Measurements from ENCODE around the gene LGALS1. TPM values are rescaled to one million over a fixed set of nuclear protein-coding genes. Genes with fewer than 3 reads are reported as not detected.

The LGALS1 gene
- total RNA-seq, 1 experiment from 2014 or later: 3.2 TPM

DNA sequence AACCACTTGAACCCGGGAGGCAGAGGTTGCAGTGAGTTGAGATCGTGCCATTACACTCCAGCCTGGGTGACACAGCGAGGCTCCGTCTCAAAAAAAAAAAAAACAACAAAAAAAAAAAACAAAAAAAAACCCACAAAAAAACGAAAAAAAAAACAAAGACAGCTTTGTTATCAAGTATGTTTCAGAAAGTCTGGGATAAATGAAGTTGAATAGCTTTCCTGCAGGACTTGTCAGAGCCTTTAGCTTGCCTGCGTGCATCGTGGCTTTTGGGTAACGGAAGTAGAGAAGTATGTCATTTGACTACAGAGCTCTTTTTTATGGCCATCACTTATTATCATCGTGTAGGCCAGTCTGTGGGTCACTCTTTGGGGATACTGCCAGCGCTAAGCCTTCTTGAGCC lies 36.1 kb downstream of the LGALS1 start:
- H3K9me3 Mint-ChIP-seq (ENCODE audit: unreplicated experiment): no peaks in the 10 kb centered on the region

GRCh38 chr22:37713761-37714160 lies 38.3 kb downstream of the LGALS1 start:
- CTCF ChIA-PET: no interaction called here
- Mint-ChIP-seq H3K4me3 (ENCODE audit: unreplicated experiment) (no peak overlapping the region), H3K9me3 (ENCODE audit: unreplicated experiment) (no peaks in the 10 kb centered on the region), H3K4me1 (ENCODE audit: low read depth, unreplicated experiment) (no peaks in the 10 kb centered on the region), H3K36me3 (ENCODE audit: insufficient read depth, unreplicated experiment) (no peaks in the 10 kb centered on the region), H3K27me3 (ENCODE audit: insufficient read depth, unreplicated experiment) (no peaks in the 10 kb centered on the region), H3K27ac (ENCODE audit: unreplicated experiment) (no peak overlapping the region)
- Histone ChIP-seq H3K27me3 (replicated peaks; ENCODE audit: control insufficient read depth, insufficient read depth, low read length) (no peaks in the 10 kb centered on the region), H3K36me3 (ENCODE audit: control insufficient read depth, insufficient read depth, low read length) (no peaks in the 10 kb centered on the region), H3K4me3 (ENCODE audit: low read depth, low read length) (no peak overlapping the region), H3K9me3 (no peaks in the 10 kb centered on the region), H3K4me1 (no peaks in the 10 kb centered on the region)
- TF ChIP-seq CTCF (IDR thresholded peaks at IDR 0.05; ENCODE audit: insufficient read depth in 1 of 2, low read depth in 1 of 2, low read length in 1 of 2, severe bottlenecking in 1 of 2, unreplicated experiment in 1 of 2): no peak
- intact Hi-C loops (cut with micrococcal nuclease; ENCODE audit: unreplicated experiment): no loop called here
- no peak for DNase-seq
- no TSS peak for BruUV-seq (replicated peaks)
- POLR2A ChIA-PET: no interaction called here

More for the DNA sequence above, 36.1 kb downstream of the LGALS1 start:
- intact Hi-C loops (cut with micrococcal nuclease; ENCODE audit: unreplicated experiment): no loop called here
- H3K27ac Mint-ChIP-seq (ENCODE audit: unreplicated experiment): no peak overlapping the region
- no peaks in the 10 kb centered on the region for H3K4me1 Mint-ChIP-seq (ENCODE audit: low read depth, unreplicated experiment)
- H3K27me3 Mint-ChIP-seq (ENCODE audit: insufficient read depth, unreplicated experiment): no peaks in the 10 kb centered on the region
- H3K27me3 ChIP-seq (replicated peaks; ENCODE audit: control insufficient read depth, insufficient read depth, low read length): no peaks in the 10 kb centered on the region
- no peaks in the 10 kb centered on the region for H3K36me3 Mint-ChIP-seq (ENCODE audit: insufficient read depth, unreplicated experiment)
- no peak overlapping the region for H3K4me3 ChIP-seq (ENCODE audit: low read depth, low read length)
- DNase-seq: no peak
- no peaks in the 10 kb centered on the region for H3K4me1 ChIP-seq
- H3K9me3 ChIP-seq: no peaks in the 10 kb centered on the region
- CTCF ChIA-PET: interaction anchor here (0.6 kb wide), 1 partner anchor 59 kb away, joined by 3 read pairs; no protein-coding TSS in a partner anchor
- no TSS peak for BruUV-seq (replicated peaks)
- POLR2A ChIA-PET: no interaction called here
- no peak for TF ChIP-seq CTCF (IDR thresholded peaks at IDR 0.05; ENCODE audit: insufficient read depth in 1 of 2, low read depth in 1 of 2, low read length in 1 of 2, severe bottlenecking in 1 of 2, unreplicated experiment in 1 of 2)
- H3K36me3 ChIP-seq (ENCODE audit: control insufficient read depth, insufficient read depth, low read length): no peaks in the 10 kb centered on the region
- H3K4me3 Mint-ChIP-seq (ENCODE audit: unreplicated experiment): no peak overlapping the region

- H3K27me3 ChIP-seq (replicated peaks; ENCODE audit: control insufficient read depth, insufficient read depth, low read length): no peaks in the 10 kb centered on the region
- no peak overlapping the region for H3K4me3 ChIP-seq (ENCODE audit: low read depth, low read length)
- BruUV-seq (replicated peaks): no TSS peak
- Mint-ChIP-seq H3K4me1 (ENCODE audit: low read depth, unreplicated experiment) (no peaks in the 10 kb centered on the region), H3K27ac (ENCODE audit: unreplicated experiment) (no peak overlapping the region), H3K36me3 (ENCODE audit: insufficient read depth, unreplicated experiment) (no peaks in the 10 kb centered on the region), H3K27me3 (ENCODE audit: insufficient read depth, unreplicated experiment) (no peaks in the 10 kb centered on the region), H3K4me3 (ENCODE audit: unreplicated experiment) (no peak overlapping the region), H3K9me3 (ENCODE audit: unreplicated experiment) (no peaks in the 10 kb centered on the region)
- no peak for DNase-seq
- TF ChIP-seq CTCF (IDR thresholded peaks at IDR 0.05; ENCODE audit: insufficient read depth in 1 of 2, low read depth in 1 of 2, low read length in 1 of 2, severe bottlenecking in 1 of 2, unreplicated experiment in 1 of 2): no peak
- H3K9me3 ChIP-seq: no peaks in the 10 kb centered on the region
- POLR2A ChIA-PET: no interaction called here
- intact Hi-C loops (cut with micrococcal nuclease; ENCODE audit: unreplicated experiment): no loop called here
- CTCF ChIA-PET: interaction anchor here (1.0 kb wide), 1 partner anchor 73 kb away, joined by 3 read pairs; no protein-coding TSS in a partner anchor
- no peaks in the 10 kb centered on the region for H3K36me3 ChIP-seq (ENCODE audit: control insufficient read depth, insufficient read depth, low read length)
- no peaks in the 10 kb centered on the region for H3K4me1 ChIP-seq
Observed at GRCh38 chr22:37714634-37715033, 39.2 kb downstream of the LGALS1 start.

Measured in Caco-2 (cell line).